SHP77 treated with DMSO at 0.1 percent for 48 hours (cell line): ENCODE measurements around the gene XRCC4.
"Not testable (repeated sequence)": the region's sequence is repeated elsewhere in the genome, so short reads cannot be mapped to it uniquely, and the experiment has no call there.

ENCODE experiments used
- DNase-seq: peaks from one replicate; lab custom pipeline; 2025; lab: John Stamatoyannopoulos, UW

The XRCC4 gene

GRCh38 chr5:83118471-83118870, 41.1 kb downstream of the XRCC4 start:
- DNase-seq = no peak

GRCh38 chr5:83118976-83119375, 41.6 kb downstream of the XRCC4 start:
- DNase-seq = no peak

GRCh38 chr5:83124593-83124992, 47.2 kb downstream of the XRCC4 start:
- no peak for DNase-seq

GRCh38 chr5:83125560-83125959, 48.2 kb downstream of the XRCC4 start:
- DNase-seq = no peak

GRCh38 chr5:83126501-83126900, 49.2 kb downstream of the XRCC4 start:
- DNase-seq = no peak

GRCh38 chr5:83133797-83134196, 56.5 kb downstream of the XRCC4 start:
- DNase-seq = no peak

- no peak for DNase-seq
Observed at GRCh38 chr5:83142526-83142925, 65.2 kb downstream of the XRCC4 start.

GRCh38 chr5:83145241-83145640, 67.9 kb downstream of the XRCC4 start:
- no peak for DNase-seq

- no peak for DNase-seq
Observed at GRCh38 chr5:83145882-83146331, 68.6 kb downstream of the XRCC4 start.

GRCh38 chr5:83146441-83146840, 69.1 kb downstream of the XRCC4 start:
- no peak for DNase-seq

GRCh38 chr5:83147593-83147992, 70.2 kb downstream of the XRCC4 start:
- no peak for DNase-seq

- no peak for DNase-seq
Observed at GRCh38 chr5:83148370-83148769, 71.0 kb downstream of the XRCC4 start.

- DNase-seq = no peak
Observed at GRCh38 chr5:83149671-83150070, 72.3 kb downstream of the XRCC4 start.

- DNase-seq = no peak
Observed at GRCh38 chr5:83151821-83152220, 74.5 kb downstream of the XRCC4 start.

- DNase-seq = not testable (repeated sequence)
Observed at GRCh38 chr5:83152996-83153395, 75.6 kb downstream of the XRCC4 start.

- no peak for DNase-seq
Observed at GRCh38 chr5:83156001-83156400, 78.7 kb downstream of the XRCC4 start.

- DNase-seq = no peak
Observed at GRCh38 chr5:83157163-83157562, 79.8 kb downstream of the XRCC4 start.

- DNase-seq = no peak
Observed at GRCh38 chr5:83162601-83163000, 85.3 kb downstream of the XRCC4 start.

GRCh38 chr5:83167538-83167937, 90.2 kb downstream of the XRCC4 start:
- no peak for DNase-seq

- no peak for DNase-seq
Observed at GRCh38 chr5:83169571-83170337, 92.4 kb downstream of the XRCC4 start.

- no peak for DNase-seq
Observed at GRCh38 chr5:83172011-83172410, 94.7 kb downstream of the XRCC4 start.

GRCh38 chr5:83172655-83173054, 95.3 kb downstream of the XRCC4 start:
- no peak for DNase-seq

GRCh38 chr5:83173826-83174225, 96.5 kb downstream of the XRCC4 start:
- no peak for DNase-seq

- DNase-seq = no peak
Observed at GRCh38 chr5:83177803-83178202, 100.5 kb downstream of the XRCC4 start.
